HepG2 (cell line): Measurements from ENCODE around the gene DLG2. TPM values are rescaled to one million over a fixed set of nuclear protein-coding genes. Genes with fewer than 3 reads are reported as not detected.
A peak's percentile ranks its signal among the peaks of the same experiment; 100 is the strongest.

ENCODE experiments used
- EED ChIP-seq: sonication (generic); formaldehyde crosslinking; IDR thresholded peaks from 2 replicates; pipeline ENCODE4 v1.5.0; 2020; ENCODE audit warnings: mild to moderate bottlenecking, missing genetic modification reagents
- EZH2 ChIP-seq: conservative IDR thresholded peaks from 2 replicates; pipeline ENCODE4 v1.6.1; 2012; ENCODE audit warnings: mild to moderate bottlenecking, low read depth, low read length, moderate library complexity
- GATAD1 ChIP-seq: IDR thresholded peaks from 2 replicates; pipeline ENCODE4 v1.6.1; 2016; ENCODE audit warnings: missing genetic modification reagents, missing compliant biosample characterization
- GFI1 ChIP-seq: sonication (generic); formaldehyde crosslinking; IDR thresholded peaks from 2 replicates; pipeline ENCODE4 v1.5.0; 2020; ENCODE audit warnings: missing genetic modification reagents, mild to moderate bottlenecking, borderline replicate concordance
- ZNF124 ChIP-seq: sonication (generic); formaldehyde crosslinking; IDR thresholded peaks from 2 replicates; pipeline ENCODE4 v1.4.0; 2020; ENCODE audit warnings: missing genetic modification reagents
- ZNF234 ChIP-seq: sonication (generic); formaldehyde crosslinking; conservative IDR thresholded peaks from 2 replicates; pipeline ENCODE4 v1.5.1; 2020; ENCODE audit warnings: mild to moderate bottlenecking, missing genetic modification reagents
- ZNF460 ChIP-seq: sonication (generic); formaldehyde crosslinking; IDR thresholded peaks from 2 replicates; pipeline ENCODE4 v1.5.1; 2020; ENCODE audit warnings: missing genetic modification reagents, mild to moderate bottlenecking, borderline replicate concordance
- ZNF629 ChIP-seq: sonication (generic); formaldehyde crosslinking; conservative IDR thresholded peaks from 2 replicates; pipeline ENCODE4 v1.5.0; 2020; ENCODE audit warnings: missing genetic modification reagents
- ZNF644 ChIP-seq: IDR thresholded peaks from 2 replicates; pipeline ENCODE4 v1.6.1; 2016; ENCODE audit warnings: low read depth
- polyA plus RNA-seq, 8 experiments: library from polyadenylated mRNA; depleted of rRNA in 3 of 8; stranded (reverse) in 7 of 8; unstranded in 1 of 8; fragments of >200 nt; fragmentation: Illumina TruSeq in 4 of 8; extraction: Trizol in 4 of 8; gene quantifications; 2 replicates each; pipeline versions ENCODE4 v1.2.1 to v1.2.3, GENCODE V29; 2011 to 2016; ENCODE audit warnings: low read depth in 4 of 8, missing spikeins in 1 of 8, mixed read lengths in 1 of 8; ENCODE audit not compliant: insufficient read depth in 1 of 8
- total RNA-seq, 5 experiments: library from RNA; depleted of rRNA; stranded (reverse); fragments of >200 nt; fragmentation: Illumina TruSeq; extraction: Trizol; gene quantifications; 2 replicates each; pipeline ENCODE4 v1.2.3, GENCODE V29; 2016; ENCODE audit warnings: low read depth in 1 of 5
- TF ChIP-seq, protein P1 (sequence below): sonication (generic); IDR thresholded peaks from 2 replicates; pipeline ENCODE4 v1.6.1; 2016; ENCODE audit warnings: low read depth, borderline replicate concordance
- TF ChIP-seq, protein P2 (sequence below): IDR thresholded peaks from 2 replicates; pipeline ENCODE4 v1.4.0; 2020; ENCODE audit warnings: mild to moderate bottlenecking, missing genetic modification reagents
- TF ChIP-seq, protein P3 (sequence below): sonication (generic); formaldehyde crosslinking; conservative IDR thresholded peaks from 2 replicates; pipeline ENCODE4 v1.4.0; 2020; ENCODE audit warnings: mild to moderate bottlenecking, missing genetic modification reagents, moderate library complexity

DLG2 gene
- total and polyA plus RNA-seq, 2 of the 13 experiments (the other 11 are each of a cell fraction or from before 2014, with no cell fraction given) = 0.46 to 1.0 TPM

DNA sequence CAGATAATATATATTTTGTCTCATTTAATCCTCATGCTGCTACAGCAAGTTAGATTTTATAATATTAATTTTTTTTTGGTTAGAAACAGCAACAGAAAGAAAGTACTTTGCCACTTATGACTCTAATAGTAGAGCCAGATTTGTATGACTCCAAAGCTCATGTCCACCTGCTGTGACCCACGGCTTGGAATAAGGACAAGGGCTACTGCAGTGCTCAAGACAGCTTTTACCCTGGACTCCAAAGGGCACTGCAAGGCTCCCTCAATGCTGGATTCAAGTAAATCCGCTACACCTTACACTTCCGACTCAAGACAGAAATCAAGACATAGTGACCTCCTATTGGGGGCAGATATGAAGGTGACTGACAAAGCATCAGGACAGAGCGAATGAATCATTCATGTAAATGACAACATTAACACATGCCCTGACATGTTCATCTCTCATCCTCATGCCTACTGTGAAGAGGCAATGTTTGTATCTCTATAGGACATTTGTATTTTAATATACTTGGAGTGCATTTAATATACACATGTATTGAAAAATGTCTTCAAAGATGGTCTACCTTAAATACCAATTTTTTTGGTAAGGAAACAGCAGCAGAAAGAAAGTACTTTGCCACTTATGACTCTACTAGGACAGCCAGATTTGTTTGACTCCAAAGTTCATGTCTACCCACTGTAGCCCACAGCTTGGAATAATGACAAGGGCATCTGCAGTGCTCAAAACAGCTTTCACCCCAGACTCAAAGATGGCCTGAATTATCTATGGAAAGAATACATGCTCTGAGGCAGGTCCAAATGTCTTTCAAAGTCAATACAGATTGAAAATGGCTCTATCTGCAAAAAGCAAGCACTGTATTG, 1965.4 kb downstream of the DLG2 start (continued):
- TF ChIP-seq ZNF629 (CRISPR knock-in tag) (no peak), ZNF644 (CRISPR knock-in tag) (peak; percentile 77), EZH2 (no peak), ZNF124 (no peak), GFI1 (CRISPR knock-in tag) (peak; percentile 95), EED (no peak), ZNF460 (CRISPR knock-in tag) (no peak), ZNF234 (no peak), GATAD1 (CRISPR knock-in tag) (no peak)
- TF ChIP-seq, protein P1, sequence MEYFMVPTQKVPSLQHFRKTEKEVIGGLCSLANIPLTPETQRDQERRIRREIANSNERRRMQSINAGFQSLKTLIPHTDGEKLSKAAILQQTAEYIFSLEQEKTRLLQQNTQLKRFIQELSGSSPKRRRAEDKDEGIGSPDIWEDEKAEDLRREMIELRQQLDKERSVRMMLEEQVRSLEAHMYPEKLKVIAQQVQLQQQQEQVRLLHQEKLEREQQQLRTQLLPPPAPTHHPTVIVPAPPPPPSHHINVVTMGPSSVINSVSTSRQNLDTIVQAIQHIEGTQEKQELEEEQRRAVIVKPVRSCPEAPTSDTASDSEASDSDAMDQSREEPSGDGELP = no peak
- TF ChIP-seq, protein P2, sequence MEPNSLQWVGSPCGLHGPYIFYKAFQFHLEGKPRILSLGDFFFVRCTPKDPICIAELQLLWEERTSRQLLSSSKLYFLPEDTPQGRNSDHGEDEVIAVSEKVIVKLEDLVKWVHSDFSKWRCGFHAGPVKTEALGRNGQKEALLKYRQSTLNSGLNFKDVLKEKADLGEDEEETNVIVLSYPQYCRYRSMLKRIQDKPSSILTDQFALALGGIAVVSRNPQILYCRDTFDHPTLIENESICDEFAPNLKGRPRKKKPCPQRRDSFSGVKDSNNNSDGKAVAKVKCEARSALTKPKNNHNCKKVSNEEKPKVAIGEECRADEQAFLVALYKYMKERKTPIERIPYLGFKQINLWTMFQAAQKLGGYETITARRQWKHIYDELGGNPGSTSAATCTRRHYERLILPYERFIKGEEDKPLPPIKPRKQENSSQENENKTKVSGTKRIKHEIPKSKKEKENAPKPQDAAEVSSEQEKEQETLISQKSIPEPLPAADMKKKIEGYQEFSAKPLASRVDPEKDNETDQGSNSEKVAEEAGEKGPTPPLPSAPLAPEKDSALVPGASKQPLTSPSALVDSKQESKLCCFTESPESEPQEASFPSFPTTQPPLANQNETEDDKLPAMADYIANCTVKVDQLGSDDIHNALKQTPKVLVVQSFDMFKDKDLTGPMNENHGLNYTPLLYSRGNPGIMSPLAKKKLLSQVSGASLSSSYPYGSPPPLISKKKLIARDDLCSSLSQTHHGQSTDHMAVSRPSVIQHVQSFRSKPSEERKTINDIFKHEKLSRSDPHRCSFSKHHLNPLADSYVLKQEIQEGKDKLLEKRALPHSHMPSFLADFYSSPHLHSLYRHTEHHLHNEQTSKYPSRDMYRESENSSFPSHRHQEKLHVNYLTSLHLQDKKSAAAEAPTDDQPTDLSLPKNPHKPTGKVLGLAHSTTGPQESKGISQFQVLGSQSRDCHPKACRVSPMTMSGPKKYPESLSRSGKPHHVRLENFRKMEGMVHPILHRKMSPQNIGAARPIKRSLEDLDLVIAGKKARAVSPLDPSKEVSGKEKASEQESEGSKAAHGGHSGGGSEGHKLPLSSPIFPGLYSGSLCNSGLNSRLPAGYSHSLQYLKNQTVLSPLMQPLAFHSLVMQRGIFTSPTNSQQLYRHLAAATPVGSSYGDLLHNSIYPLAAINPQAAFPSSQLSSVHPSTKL (CRISPR knock-in tag) = peak; percentile 53
- TF ChIP-seq, protein P3, sequence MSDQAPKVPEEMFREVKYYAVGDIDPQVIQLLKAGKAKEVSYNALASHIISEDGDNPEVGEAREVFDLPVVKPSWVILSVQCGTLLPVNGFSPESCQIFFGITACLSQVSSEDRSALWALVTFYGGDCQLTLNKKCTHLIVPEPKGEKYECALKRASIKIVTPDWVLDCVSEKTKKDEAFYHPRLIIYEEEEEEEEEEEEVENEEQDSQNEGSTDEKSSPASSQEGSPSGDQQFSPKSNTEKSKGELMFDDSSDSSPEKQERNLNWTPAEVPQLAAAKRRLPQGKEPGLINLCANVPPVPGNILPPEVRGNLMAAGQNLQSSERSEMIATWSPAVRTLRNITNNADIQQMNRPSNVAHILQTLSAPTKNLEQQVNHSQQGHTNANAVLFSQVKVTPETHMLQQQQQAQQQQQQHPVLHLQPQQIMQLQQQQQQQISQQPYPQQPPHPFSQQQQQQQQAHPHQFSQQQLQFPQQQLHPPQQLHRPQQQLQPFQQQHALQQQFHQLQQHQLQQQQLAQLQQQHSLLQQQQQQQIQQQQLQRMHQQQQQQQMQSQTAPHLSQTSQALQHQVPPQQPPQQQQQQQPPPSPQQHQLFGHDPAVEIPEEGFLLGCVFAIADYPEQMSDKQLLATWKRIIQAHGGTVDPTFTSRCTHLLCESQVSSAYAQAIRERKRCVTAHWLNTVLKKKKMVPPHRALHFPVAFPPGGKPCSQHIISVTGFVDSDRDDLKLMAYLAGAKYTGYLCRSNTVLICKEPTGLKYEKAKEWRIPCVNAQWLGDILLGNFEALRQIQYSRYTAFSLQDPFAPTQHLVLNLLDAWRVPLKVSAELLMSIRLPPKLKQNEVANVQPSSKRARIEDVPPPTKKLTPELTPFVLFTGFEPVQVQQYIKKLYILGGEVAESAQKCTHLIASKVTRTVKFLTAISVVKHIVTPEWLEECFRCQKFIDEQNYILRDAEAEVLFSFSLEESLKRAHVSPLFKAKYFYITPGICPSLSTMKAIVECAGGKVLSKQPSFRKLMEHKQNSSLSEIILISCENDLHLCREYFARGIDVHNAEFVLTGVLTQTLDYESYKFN (CRISPR knock-in tag) = peak; percentile 44
